HepG2 (cell line): ENCODE measurements around the gene ZNF217. TPM values are rescaled to one million over a fixed set of nuclear protein-coding genes. Genes with fewer than 3 reads are reported as not detected.

Experiments
- GPN1 ChIP-seq: sonication (generic); formaldehyde crosslinking; IDR thresholded peaks from 2 replicates; pipeline ENCODE4 v1.5.1; 2020; ENCODE audit warnings: missing genetic modification reagents, borderline replicate concordance
- HDAC6 ChIP-seq: fragments of 200-600 bp; sonication (generic); IDR thresholded peaks from 2 replicates; pipeline ENCODE4 v1.7.0; 2017; ENCODE audit warnings: mild to moderate bottlenecking, antibody characterized with exemption, low read length, low read depth
- HNRNPL ChIP-seq: fragments of 200-400 bp; formaldehyde crosslinking; IDR thresholded peaks from 2 replicates; pipeline ENCODE4 v1.6.1; 2017; ENCODE audit warnings: mild to moderate bottlenecking, low read depth, low read length
- NCOA5 ChIP-seq: sonication (generic); formaldehyde crosslinking; IDR thresholded peaks from 2 replicates; pipeline ENCODE4 v1.4.0; 2020; ENCODE audit warnings: missing genetic modification reagents
- NFATC3 ChIP-seq: sonication (generic); formaldehyde crosslinking; IDR thresholded peaks from 2 replicates; pipeline ENCODE4 v1.5.1; 2020; ENCODE audit warnings: mild to moderate bottlenecking, missing genetic modification reagents
- PRDM10 ChIP-seq: sonication (generic); formaldehyde crosslinking; IDR thresholded peaks from 2 replicates; pipeline ENCODE4 v1.4.0; 2020; ENCODE audit warnings: low read depth, missing genetic modification reagents
- RARA ChIP-seq: IDR thresholded peaks from 2 replicates; pipeline ENCODE4 v1.6.1; 2016; ENCODE audit warnings: missing genetic modification reagents, missing compliant biosample characterization
- SP2 ChIP-seq: sonication (generic); formaldehyde crosslinking; IDR thresholded peaks from 2 replicates; pipeline ENCODE4 v1.5.1; 2020; ENCODE audit warnings: mild to moderate bottlenecking, missing genetic modification reagents
- TOE1 ChIP-seq: sonication (generic); formaldehyde crosslinking; IDR thresholded peaks from 2 replicates; pipeline ENCODE4 v1.4.0; 2020; ENCODE audit warnings: mild to moderate bottlenecking, missing genetic modification reagents
- TRIM22 ChIP-seq: fragments of 450-650 bp; IDR thresholded peaks from 2 replicates; pipeline ENCODE4 v1.6.1; 2017
- ZBTB34 ChIP-seq: sonication (generic); formaldehyde crosslinking; IDR thresholded peaks from 2 replicates; pipeline ENCODE4 v1.8.0; 2022; ENCODE audit warnings: mild to moderate bottlenecking, missing genetic modification reagents
- ZC3H13 ChIP-seq: sonication (generic); formaldehyde crosslinking; IDR thresholded peaks from 2 replicates; pipeline ENCODE4 v1.8.1; 2023; ENCODE audit warnings: mild to moderate bottlenecking, missing genetic modification reagents, moderate library complexity
- ZNF10 ChIP-seq: sonication (generic); formaldehyde crosslinking; IDR thresholded peaks from 2 replicates; pipeline ENCODE4 v1.4.0; 2020; ENCODE audit warnings: mild to moderate bottlenecking, low read depth, missing genetic modification reagents, borderline replicate concordance
- ZNF12 ChIP-seq: sonication (generic); formaldehyde crosslinking; IDR thresholded peaks from 2 replicates; pipeline ENCODE4 v1.5.0; 2020; ENCODE audit warnings: missing genetic modification reagents
- ZNF562 ChIP-seq: sonication (generic); formaldehyde crosslinking; IDR thresholded peaks from 2 replicates; pipeline ENCODE4 v1.8.0; 2022; ENCODE audit warnings: missing genetic modification reagents, borderline replicate concordance
- ZNF567 ChIP-seq: sonication (generic); formaldehyde crosslinking; IDR thresholded peaks from 2 replicates; pipeline ENCODE4 v1.8.1; 2023; ENCODE audit warnings: mild to moderate bottlenecking, missing genetic modification reagents, borderline replicate concordance
- ZNF607 ChIP-seq: sonication (generic); formaldehyde crosslinking; IDR thresholded peaks from 2 replicates; pipeline ENCODE4 v1.5.1; 2020; ENCODE audit warnings: missing genetic modification reagents, mild to moderate bottlenecking, borderline replicate concordance
- ZNF766 ChIP-seq: sonication (generic); formaldehyde crosslinking; IDR thresholded peaks from 2 replicates; pipeline ENCODE4 v1.5.0; 2020; ENCODE audit warnings: missing genetic modification reagents, borderline replicate concordance
- polyA plus RNA-seq, 8 experiments: library from polyadenylated mRNA; depleted of rRNA in 3 of 8; stranded (reverse) in 7 of 8; unstranded in 1 of 8; fragments of >200 nt; fragmentation: Illumina TruSeq in 4 of 8; extraction: Trizol in 4 of 8; gene quantifications; 2 replicates each; pipeline versions ENCODE4 v1.2.1 to v1.2.3, GENCODE V29; 2011 to 2016; ENCODE audit warnings: low read depth in 4 of 8, missing spikeins in 1 of 8, mixed read lengths in 1 of 8; ENCODE audit not compliant: insufficient read depth in 1 of 8
- total RNA-seq, 5 experiments: library from RNA; depleted of rRNA; stranded (reverse); fragments of >200 nt; fragmentation: Illumina TruSeq; extraction: Trizol; gene quantifications; 2 replicates each; pipeline ENCODE4 v1.2.3, GENCODE V29; 2016; ENCODE audit warnings: low read depth in 1 of 5

ZNF217 gene
- total and polyA plus RNA-seq, 2 of the 13 experiments (the other 11 are each of a cell fraction or from before 2014, with no cell fraction given) = 22.3 to 29.8 TPM

DNA sequence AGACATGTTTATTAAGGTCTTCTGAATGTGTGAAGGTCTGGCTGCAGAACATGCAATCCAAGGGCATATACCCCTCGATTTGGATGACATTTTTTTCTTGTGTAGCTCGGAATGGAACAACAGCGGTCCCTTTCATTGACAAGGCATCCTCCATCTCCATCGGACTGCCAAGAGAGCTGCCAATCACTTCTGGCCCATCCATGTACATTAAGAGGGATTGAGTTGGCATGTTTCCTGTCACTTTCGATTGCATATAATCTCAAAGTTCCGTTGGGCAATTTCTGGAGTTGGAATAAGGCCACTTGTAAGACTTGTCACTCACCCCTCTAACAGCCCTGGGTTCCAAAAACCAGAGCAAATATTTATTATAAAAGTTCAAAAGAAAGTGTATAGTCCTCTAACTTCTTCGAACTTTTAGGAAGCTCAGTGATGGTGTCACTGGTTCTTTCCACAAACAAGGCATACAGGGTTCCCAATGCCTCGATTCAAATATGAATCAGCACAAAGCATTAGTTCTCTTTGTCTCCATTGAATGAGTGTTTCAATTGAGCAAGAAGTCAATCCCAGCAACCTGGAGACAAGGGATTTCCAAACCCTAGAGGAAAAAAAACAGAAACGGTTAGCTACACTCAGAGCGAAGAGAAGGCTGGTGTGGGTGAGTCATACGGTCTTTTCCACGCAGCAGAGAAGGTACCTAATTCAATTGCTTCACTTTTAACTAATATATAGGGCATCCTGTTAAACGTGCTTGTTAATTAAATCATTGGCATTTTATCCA, 10.9 kb downstream of the ZNF217 start (continued):
- TF ChIP-seq TRIM22 (no peak), HDAC6 (no peak), ZNF567 (CRISPR knock-in tag) (no peak), HNRNPL (no peak), ZC3H13 (CRISPR knock-in tag) (no peak), NCOA5 (CRISPR knock-in tag) (no peak), ZBTB34 (CRISPR knock-in tag) (no peak), PRDM10 (CRISPR knock-in tag) (no peak), ZNF10 (CRISPR knock-in tag) (no peak), GPN1 (no peak), SP2 (CRISPR knock-in tag) (no peak), ZNF12 (peak; percentile 59), NFATC3 (CRISPR knock-in tag) (no peak), RARA (CRISPR knock-in tag) (peak; percentile 39; the same call in 1 of the 2 replicates), ZNF562 (CRISPR knock-in tag) (no peak), ZNF607 (CRISPR knock-in tag) (no peak), ZNF766 (CRISPR knock-in tag) (no peak), TOE1 (CRISPR knock-in tag) (no peak)
